H1 (cell line): ENCODE results near the gene PES1.
A peak's percentile ranks its signal among the peaks of the same experiment; 100 is the strongest.

Experiments
- CEBPB ChIP-seq: IDR thresholded peaks from 2 replicates; pipeline ENCODE4 v1.6.1; 2012; ENCODE audit warnings: low read depth, low read length
- CTCF ChIP-seq, 3 experiments: IDR thresholded peaks; 1 replicate in 2 of 3; 2 replicates in 1 of 3; pipeline versions ENCODE4 v1.5.1 to v1.6.1; 2011; ENCODE audit warnings: low read length in 3 of 3, mild to moderate bottlenecking in 3 of 3, inconsistent platforms in 2 of 3, low read depth in 1 of 3, moderate library complexity in 1 of 3; ENCODE audit not compliant: insufficient read depth in 1 of 3; ENCODE audit errors: control extremely low read depth in 1 of 3
- EZH2 ChIP-seq: fragments of 200-600 bp; sonication (generic); IDR thresholded peaks from 2 replicates; pipeline ENCODE4 v1.7.1; 2012; ENCODE audit warnings: low read depth, mild to moderate bottlenecking, moderate library complexity, low read length, inconsistent platforms; ENCODE audit not compliant: severe bottlenecking
- FOSL1 ChIP-seq: IDR thresholded peaks from 2 replicates; pipeline ENCODE4 v1.6.1; 2011; ENCODE audit warnings: mild to moderate bottlenecking, low read depth, low read length, moderate library complexity; ENCODE audit not compliant: insufficient read depth
- HDAC2 ChIP-seq, 2 experiments: fragments of 300-600 bp in 1 of 2; sonication (generic) in 1 of 2; IDR thresholded peaks; 2 replicates each; pipeline ENCODE4 v1.6.1; 2011 to 2012; ENCODE audit warnings: low read depth in 2 of 2, low read length in 2 of 2, mild to moderate bottlenecking in 2 of 2, moderate library complexity in 2 of 2, borderline replicate concordance in 1 of 2, inconsistent platforms in 1 of 2
- PHF8 ChIP-seq: fragments of 200-600 bp; sonication (generic); conservative IDR thresholded peaks from 2 replicates; pipeline ENCODE4 v1.7.1; 2012; ENCODE audit warnings: low read depth, mild to moderate bottlenecking, inconsistent platforms, low read length, moderate library complexity
- POLR2A ChIP-seq, 2 experiments: IDR thresholded peaks; 1 replicate in 1 of 2; 2 replicates in 1 of 2; pipeline ENCODE4 v1.6.1; 2011; ENCODE audit warnings: low read depth in 2 of 2, low read length in 2 of 2, mild to moderate bottlenecking in 2 of 2; ENCODE audit errors: control extremely low read depth in 1 of 2
- RAD21 ChIP-seq, 2 experiments: IDR thresholded peaks in 1 of 2; conservative IDR thresholded peaks in 1 of 2; 2 replicates each; pipeline ENCODE4 v1.6.1; 2011; ENCODE audit warnings: low read depth in 2 of 2, low read length in 2 of 2, improper control_type of control experiment in 1 of 2, inconsistent platforms in 1 of 2, mild to moderate bottlenecking in 1 of 2, moderate library complexity in 1 of 2
- SIX5 ChIP-seq: IDR thresholded peaks from 2 replicates; pipeline ENCODE4 v1.6.1; 2011; ENCODE audit warnings: mild to moderate bottlenecking, low read depth, low read length
- YY1 ChIP-seq: IDR thresholded peaks from 2 replicates; pipeline ENCODE4 v1.6.1; 2011; ENCODE audit warnings: low read depth, mild to moderate bottlenecking, low read length
- ZNF274 ChIP-seq: IDR thresholded peaks from 2 replicates; pipeline ENCODE4 v1.7.0; 2012; ENCODE audit warnings: low read length, borderline replicate concordance; ENCODE audit errors: extremely low read depth
- TF ChIP-seq, protein P1 (sequence below): IDR thresholded peaks from 2 replicates; pipeline ENCODE4 v1.6.1; 2012; ENCODE audit warnings: inconsistent platforms

DNA sequence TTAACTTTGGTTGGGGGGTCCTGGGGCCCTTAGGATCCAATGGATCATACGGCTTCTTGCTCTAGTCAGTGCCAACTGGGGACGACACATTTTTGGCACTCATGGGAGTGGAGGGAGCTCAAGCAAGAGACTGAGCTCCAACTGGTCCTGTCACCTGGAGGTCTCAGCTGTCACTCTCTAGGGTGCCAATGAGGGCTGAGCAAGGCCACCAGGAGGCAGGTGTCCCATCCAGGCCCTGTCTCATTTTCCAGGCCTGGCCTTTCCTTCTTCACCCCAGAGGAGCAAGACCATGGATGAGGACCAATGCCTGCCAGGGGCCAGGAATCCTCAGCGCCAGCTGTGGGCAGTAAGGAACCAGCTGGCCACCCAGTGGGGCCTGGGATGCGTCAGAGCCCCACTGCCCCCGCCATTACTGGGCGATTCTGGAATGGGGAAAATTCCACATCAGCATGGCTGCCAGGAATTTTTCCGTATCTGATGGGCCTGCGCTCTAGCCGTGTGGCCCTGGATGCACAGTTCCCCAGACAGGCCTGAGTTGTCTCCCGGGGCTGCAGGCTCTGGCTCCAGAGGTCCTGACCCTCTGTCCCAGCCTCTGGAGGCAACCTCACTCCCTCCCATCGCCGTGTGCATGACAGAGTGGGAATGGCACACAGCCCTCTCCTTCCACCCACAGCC lies 16.6 kb downstream of the PES1 start:
- TF ChIP-seq POLR2A (IDR thresholded peaks at IDR 0.05; ENCODE audit: control extremely low read depth in 1 of 2, low read depth in 2 of 2, low read length in 2 of 2), result 0 out of 3 replicates have a peak, but pooled peaks of 1 of the 2 experiments have one; percentile 2
- peak in 1 of 3 experiments; percentile 39; a peak in 1 of 4 replicates for TF ChIP-seq CTCF (IDR thresholded peaks at IDR 0.05; ENCODE audit: control extremely low read depth in 1 of 3, insufficient read depth in 1 of 3, low read depth in 1 of 3, low read length in 3 of 3)
- TF ChIP-seq ZNF274, result no peak
- TF ChIP-seq RAD21 (IDR thresholded peaks at IDR 0.05 in 1 of 2, conservative IDR thresholded peaks at IDR 0.05 in 1 of 2; ENCODE audit: low read depth in 2 of 2, low read length in 2 of 2), result no peak
- TF ChIP-seq, protein P1, sequence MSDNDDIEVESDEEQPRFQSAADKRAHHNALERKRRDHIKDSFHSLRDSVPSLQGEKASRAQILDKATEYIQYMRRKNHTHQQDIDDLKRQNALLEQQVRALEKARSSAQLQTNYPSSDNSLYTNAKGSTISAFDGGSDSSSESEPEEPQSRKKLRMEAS, result no peak
- no peak for TF ChIP-seq SIX5
- no peak for TF ChIP-seq PHF8
- TF ChIP-seq CEBPB, result no peak
- TF ChIP-seq FOSL1, result no peak
- no peak for TF ChIP-seq YY1
- TF ChIP-seq EZH2, result no peak
- no peak for TF ChIP-seq HDAC2 (IDR thresholded peaks at IDR 0.05; ENCODE audit: borderline replicate concordance in 1 of 2, low read depth in 2 of 2, low read length in 2 of 2)
